NCI-H82 treated with DMSO at 0.1 percent for 48 hours (cell line): Measurements from ENCODE around the gene ALPI.
"Not testable (repeated sequence)": the region's sequence is repeated elsewhere in the genome, so short reads cannot be mapped to it uniquely, and the experiment has no call there.

ENCODE experiments used
- DNase-seq: peaks from one replicate; lab custom pipeline; 2025; ENCODE audit not compliant: unreplicated experiment; lab: John Stamatoyannopoulos, UW

The ALPI gene

DNA sequence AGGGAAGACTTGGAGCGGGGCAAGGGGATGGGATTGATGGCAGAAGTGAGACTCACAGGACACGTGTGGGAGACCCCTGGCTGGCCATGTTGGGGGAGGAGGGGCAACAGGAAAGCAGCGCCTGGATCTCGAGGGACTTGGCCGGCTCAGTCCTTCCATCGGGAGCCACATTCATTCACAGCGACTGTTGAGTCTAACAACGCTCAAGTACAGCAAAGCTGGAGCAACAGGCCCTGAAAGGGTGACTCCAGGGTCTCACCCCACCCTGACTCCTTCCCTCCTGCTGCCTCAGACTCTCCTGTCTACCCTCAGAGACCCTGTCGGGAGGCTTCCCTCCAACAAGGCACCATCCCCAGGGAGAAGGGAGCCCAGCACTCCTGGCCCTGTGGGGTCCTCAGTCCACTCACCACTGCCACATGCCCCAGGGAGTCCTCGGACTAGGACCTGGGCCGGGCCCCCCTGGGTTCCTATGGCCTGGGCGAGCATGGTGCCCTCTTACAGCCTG is 14.8 kb upstream of the ALPI start:
- DNase-seq = no peak

DNA sequence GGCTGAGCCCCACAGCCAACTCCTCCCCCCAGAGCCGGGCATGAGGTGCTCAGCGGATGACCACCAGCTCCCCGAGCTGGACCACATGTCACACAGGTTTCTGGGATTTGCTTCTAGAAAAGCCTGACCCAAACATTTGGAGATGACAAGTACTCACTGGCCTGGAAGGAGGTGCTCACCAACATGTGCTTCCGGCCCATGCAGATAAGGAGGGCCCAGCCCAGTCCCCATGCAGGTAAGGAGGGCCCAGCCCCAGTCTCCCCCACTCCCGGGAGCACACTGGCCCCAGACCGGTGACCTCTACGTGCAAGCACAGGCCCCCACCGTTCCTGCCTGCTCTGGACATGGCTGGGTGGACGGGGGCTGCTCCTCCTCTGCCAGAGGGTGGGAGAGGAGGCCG is 14.0 kb upstream of the ALPI start:
- DNase-seq = not testable (repeated sequence)

DNA sequence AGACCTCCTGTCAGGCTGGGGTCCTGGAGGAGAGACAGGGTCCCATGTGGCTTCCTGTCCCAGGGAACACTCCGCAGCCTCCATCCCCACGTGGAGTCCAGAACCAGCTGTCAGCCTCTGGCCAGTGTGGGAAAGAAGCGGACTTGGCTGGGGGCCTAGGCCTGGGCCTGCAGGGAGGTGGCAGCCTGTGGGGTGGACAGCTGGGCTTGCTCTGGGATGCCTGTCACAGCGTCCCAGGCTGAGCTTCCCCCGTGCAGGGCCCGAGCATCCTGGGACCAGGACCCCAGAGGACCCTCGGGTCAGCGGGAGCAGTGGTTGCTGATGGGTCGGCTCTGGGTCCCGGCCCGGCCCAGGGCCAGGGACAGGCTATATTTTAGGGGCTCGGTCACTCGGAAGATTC is 13.5 kb upstream of the ALPI start:
- not testable (repeated sequence) for DNase-seq

DNA sequence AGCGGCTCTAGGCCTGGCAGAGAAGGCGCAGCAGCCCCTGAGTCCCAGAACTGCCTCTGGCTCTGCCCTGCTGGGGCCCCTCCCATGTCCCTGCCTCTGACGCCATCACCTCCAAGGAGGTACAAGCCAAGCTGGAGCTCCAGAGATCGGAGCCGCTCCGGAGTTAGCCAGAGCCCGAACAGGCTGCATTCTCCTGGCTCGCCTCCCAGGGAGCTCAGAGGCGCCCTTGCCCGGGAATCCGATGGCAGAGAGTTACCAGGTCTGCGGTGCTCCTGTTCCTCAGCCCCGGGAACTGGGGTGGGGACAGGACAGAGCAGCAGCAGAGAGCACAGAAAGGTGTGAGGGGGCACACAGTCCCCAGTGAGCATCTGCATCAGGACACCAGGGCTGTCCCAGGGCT is 12.9 kb upstream of the ALPI start:
- not testable (repeated sequence) for DNase-seq

DNA sequence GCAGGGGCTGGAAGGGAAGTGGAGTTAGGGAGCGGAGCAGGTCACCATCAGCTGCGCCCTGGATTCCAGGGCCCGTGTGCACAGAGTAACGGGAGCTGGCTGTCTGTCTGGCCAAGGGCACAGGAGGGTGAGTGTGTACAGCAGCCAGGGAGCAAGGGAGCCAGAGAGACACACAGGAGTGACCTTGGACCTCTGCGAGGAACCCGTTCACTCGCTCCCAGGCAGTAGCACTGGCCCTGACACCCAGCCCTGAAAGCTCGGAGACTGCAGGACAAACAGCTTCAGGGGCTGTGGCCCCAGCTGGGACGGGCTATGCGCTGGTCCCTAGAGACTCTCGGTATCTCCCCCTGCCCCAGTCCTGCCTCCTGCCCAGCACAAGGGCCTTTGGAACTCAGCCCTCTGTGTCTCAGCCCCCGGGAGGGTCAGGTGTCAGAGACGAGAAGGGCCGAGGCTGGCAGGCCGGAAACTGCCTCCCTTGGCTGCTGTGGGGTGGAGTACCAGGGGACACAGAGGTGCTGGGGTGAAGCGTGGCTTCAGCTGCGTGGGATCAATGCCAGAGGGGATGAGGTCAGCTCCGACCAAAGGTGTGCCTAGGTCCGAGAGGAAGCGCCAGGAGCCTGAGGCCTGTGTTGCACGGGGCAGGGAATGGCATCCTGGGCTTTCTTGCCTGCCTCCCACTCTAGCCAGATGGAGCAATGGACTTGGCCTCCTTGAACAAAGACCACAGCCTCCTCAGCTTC is 12.1 kb upstream of the ALPI start:
- DNase-seq = not testable (repeated sequence)

DNA sequence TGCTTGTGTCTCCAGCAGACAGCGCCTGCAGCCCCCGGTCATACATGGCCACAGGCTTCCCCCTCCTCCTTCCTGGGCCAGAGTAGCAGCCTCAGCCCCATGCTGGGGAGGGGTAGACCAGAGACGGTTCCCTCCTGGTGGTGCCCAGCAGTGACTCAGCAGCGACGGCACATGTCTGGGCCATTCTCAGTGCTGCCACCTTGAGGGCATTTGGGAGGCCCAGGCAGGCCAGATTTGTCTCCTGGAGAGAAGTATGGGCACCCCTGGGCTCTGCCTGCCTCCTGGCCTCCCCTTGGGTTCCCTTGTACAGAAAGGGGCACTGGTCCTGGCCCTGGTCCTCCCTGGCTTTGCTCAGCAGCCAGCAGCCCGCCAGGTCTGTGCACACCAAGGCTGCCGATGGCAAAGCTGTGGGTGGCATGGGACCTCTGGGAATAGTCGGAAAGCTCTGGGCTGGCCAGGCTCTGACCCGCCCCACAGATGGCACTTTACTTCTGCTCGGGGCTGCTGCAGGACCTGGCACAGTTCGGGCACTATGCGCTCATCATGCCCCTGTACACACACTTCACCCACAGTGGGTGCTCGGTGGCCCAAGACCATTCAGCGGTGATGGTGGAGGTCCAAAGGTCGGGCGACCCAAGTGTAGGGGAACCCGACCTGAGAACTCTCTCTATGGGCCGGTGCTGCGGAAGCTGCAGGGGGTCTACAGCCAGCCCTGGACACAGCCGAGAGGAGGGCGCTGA is 11.4 kb upstream of the ALPI start:
- DNase-seq = no peak

DNA sequence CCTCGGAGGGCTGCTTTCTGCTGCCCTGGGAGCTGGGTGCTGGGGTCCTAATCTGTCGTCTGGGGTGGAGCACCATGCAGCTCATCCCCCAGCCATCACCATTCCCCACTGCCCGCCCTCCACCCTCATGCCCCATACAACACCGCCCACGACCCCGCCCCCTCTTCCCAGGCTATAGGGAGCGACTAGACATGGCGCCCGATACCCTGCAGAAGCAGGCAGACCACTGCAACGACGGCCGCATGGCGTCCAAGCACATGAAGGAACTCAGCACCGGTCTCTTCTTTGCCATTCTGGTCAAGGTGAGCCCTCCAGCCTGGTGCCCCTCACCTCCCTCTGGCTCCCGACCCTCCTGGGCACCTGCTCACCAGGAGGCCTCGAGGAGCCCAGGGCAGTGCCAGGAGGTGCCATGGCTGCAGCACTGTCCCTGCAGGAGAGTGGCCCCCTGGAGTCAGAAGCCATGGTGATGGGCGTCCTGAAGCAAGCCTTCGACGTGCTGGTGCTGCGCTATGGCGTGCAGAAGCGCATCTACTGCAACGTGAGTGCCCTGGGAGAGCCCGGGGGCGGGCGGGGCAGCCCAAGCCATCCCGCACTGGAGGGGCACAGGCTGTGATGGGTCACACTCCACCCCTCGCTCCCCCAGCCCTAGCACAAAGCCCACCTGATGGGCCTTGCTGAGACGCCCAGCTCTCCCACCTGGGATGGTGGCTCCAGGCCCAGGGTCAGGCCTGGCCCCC is 10.6 kb upstream of the ALPI start:
- DNase-seq = not testable (repeated sequence)

DNA sequence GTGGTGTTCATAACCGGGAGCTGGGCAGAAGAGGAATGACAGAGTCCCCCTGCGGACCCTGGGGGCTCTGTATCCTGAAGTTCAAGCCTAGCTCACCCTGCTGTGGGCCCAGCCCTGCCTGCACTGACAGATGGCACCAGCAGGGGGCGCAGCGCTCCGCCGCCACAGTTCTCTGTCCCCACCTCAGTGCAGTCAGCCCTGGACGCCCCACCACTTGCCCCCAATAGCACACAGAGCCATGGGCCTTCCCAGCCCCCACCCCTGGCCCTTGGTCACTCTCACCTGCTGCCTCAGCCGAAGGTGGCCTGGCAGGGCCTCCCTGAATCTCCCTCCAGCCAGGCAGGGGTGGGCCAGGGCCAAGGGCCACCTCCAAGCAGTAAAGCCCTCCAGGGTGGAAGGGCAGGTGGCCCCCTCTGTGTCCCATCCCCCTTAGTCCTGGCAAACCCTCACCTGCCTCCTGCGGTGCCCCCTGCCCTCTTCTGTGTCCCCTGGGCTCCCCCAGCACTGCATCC is 9.6 kb upstream of the ALPI start:
- DNase-seq = not testable (repeated sequence)

DNA sequence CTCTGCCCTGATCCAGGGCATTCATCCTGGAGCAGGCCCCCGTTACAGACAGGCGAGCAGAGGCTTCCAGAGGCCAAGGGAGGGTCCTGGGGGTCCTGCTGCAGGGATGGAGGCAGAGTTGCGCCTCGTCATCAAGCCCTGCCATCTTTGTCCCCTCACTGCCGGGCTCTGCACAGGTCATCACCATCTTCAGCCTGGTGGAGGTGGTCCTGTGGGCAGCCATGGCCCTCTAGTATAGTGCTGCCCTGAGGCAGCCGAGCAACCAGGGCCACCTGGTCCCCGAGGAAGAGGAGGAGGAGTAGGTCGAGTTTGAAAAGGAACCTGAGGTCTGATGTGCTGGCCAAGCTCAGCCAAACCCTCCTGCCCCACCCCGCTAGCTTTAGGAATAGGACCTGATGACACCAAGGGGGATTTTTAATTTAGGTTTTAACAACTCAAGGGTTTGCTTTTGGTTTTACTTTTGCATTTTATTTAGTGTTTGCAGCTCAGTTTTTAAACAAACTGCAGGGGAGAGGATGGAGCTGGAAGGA is 8.8 kb upstream of the ALPI start:
- no peak for DNase-seq

DNA sequence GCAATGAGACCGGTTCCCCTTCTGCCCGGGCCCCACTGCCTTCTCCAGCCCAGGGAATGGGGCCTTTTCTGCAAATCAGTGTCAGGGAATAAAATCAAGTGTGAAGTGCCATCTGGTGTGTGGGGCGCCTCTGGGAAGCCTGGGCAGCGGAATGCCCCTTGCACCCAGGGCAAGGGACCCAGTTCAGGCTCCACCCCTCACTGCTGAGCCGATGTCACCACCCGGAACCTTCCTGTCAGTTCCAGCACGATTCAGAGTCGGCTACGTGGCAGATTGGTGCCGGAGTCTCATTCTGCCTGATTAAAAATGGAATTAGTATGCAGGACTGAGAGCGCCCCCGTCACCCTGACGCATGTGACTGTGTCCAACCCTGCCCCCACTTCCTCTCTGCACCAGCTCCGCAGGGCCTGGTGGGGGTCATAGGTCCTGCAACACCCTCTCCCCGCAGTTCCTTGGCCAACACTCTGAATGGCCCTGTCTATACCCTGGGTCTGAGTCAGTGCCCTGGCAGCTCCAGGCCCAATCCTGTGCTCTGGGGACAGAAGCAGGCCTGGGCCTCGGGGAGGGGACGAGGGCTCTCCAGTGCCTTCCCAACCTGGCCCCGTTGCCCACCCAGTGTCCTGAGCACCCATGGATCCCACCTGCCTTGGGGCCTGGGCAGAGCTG is 8.2 kb upstream of the ALPI start:
- no peak for DNase-seq

DNA sequence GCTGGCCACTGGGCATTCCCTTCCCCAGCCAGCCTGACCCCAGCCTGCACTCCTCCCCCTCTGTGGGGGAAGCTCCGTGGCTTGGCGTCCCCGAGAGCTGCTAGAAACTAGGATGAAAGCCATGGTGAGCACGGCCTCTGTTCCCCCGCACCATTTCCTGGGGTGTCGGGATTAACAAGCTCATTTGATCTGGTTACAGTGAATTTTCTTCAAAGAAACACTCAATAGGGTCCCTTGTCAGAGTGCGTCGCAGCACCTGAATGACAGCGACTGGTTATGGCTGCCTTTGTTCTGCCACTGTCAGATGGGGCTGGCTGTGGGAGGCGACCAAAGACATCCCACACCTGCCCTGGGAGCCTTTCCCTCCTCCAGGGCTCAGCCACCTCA is 7.7 kb upstream of the ALPI start:
- DNase-seq = no peak

DNA sequence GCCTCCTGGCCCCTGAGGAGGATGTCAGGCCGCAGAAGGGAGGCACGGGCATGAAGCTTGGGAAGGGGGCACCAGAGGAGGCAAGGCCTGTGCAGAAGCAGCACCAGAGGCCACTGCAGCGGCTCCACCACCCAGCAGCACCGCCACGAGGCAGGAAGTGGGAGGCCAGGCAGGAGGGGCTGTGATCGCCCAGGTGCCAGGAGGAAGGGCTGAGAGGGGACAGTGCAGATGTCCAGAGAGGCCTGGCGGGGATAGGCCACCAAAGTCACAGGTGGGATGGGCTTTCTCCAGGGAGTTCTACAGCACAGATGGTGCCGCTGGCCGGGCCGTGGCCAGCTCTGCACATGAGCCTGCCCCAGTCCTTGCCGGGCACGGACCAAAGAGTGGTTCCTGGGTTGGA is 6.0 kb upstream of the ALPI start:
- no peak for DNase-seq

DNA sequence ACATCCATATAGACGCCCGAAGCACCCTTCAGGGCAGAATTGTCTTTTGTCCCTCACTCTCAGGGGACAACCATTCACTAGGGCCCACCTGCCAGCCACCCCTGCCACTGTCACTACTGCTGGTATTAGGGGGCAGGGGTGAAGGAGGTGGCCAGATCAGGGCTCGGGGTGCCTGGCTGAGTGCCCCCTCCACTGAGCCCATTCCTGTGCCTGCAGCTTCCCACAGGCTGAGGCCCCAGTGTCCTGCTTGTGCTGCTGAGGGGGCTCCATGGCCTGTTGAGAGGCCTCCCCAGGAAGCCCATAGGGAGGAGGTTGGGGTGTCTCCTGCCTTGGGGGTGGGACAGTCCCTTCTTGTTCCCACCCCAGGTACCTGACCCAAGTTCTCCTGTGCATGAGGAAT is 4.3 kb upstream of the ALPI start:
- not testable (repeated sequence) for DNase-seq

DNA sequence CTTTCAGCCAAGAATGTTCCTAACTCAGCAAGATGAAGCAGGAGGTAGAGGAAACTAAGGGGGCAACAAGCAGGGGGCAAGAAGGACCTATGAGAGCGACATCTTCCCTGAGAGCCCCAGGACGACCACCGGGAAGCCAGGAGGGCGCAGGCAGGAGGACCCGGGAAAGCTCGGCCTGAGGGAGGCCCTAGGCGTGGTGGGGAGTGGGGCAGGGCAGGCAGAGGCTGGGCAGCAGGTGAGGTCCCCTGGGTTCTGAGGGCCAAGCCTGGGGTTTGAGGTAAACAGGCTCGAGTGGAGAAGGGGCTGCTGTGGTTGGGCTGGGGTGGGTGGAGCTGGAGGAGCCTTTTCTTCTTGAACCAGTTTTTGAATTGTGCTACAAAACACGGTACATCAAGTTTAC is 1.3 kb upstream of the ALPI start:
- DNase-seq = no peak

DNA sequence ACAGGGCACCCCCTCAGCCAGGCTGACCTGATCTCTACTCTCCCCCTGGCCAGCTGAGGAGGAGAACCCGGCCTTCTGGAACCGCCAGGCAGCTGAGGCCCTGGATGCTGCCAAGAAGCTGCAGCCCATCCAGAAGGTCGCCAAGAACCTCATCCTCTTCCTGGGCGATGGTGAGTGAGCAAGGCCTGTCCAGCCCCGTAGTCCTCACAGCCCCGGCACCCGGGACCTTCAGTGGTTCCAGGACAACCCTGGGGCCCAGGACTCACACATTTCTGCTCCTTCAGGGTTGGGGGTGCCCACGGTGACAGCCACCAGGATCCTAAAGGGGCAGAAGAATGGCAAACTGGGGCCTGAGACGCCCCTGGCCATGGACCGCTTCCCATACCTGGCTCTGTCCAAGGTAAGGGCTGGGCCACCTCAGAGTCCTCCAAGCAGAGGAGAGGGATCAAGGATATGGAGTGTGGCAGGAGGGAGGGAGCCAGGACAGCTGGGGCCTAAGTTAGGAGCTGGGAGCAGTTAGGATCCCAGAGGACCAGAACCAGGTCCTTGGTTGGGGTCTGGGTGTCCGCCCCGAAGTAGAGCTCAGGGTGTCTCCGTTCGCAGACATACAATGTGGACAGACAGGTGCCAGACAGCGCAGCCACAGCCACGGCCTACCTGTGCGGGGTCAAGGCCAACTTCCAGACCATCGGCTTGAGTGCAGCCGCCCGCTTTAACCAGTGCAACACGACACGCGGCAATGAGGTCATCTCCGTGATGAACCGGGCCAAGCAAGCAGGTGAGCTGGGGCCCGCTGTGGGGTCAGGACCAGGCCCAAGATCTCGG is 555 bp downstream of the ALPI start:
- DNase-seq = no peak

DNA sequence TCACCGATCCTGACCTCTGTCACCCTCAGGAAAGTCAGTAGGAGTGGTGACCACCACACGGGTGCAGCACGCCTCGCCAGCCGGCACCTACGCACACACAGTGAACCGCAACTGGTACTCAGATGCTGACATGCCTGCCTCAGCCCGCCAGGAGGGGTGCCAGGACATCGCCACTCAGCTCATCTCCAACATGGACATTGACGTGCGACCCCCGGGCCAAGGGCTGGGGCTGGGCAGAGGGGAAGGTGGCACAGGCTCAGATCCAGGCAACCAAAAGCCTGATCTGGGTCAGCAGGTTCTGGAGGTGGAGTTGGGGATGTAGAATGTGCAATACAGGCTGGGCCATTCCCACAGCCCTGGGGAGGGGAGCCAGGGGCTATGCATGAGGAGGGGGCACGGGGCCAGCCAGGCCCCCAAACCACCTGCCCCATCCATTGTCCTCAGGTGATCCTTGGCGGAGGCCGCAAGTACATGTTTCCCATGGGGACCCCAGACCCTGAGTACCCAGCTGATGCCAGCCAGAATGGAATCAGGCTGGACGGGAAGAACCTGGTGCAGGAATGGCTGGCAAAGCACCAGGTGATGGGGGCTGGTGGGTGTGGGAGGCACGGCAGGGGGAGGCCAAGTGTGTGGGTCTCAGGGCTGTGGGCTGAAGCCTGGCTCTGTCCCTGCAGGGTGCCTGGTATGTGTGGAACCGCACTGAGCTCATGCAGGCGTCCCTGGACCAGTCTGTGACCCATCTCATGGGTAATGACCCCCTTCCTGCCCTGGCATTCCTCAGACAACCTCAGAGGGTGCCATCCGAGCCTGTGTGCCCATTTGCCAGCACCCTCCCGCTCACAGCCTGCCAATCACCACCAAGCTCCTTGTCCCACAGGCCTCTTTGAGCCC is 1.4 kb downstream of the ALPI start:
- DNase-seq = no peak

DNA sequence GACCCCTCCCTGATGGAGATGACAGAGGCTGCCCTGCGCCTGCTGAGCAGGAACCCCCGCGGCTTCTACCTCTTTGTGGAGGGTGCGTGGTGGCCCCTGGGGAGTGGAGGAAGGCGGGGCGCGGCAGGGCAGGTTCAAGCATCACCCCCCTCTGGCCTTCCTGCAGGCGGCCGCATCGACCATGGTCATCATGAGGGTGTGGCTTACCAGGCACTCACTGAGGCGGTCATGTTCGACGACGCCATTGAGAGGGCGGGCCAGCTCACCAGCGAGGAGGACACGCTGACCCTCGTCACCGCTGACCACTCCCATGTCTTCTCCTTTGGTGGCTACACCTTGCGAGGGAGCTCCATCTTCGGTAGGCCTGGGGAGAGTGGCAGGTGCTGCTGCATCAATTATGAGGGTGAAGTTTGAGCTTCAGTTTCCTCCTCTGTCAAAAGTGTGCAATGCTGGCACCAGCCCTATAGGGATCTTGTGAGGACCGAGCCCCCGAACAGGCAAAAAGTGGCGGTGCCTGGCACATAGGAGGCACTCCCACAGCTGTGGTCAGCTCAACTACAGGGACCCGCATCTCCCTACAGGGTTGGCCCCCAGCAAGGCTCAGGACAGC is 2.2 kb downstream of the ALPI start:
- DNase-seq = no peak

DNA sequence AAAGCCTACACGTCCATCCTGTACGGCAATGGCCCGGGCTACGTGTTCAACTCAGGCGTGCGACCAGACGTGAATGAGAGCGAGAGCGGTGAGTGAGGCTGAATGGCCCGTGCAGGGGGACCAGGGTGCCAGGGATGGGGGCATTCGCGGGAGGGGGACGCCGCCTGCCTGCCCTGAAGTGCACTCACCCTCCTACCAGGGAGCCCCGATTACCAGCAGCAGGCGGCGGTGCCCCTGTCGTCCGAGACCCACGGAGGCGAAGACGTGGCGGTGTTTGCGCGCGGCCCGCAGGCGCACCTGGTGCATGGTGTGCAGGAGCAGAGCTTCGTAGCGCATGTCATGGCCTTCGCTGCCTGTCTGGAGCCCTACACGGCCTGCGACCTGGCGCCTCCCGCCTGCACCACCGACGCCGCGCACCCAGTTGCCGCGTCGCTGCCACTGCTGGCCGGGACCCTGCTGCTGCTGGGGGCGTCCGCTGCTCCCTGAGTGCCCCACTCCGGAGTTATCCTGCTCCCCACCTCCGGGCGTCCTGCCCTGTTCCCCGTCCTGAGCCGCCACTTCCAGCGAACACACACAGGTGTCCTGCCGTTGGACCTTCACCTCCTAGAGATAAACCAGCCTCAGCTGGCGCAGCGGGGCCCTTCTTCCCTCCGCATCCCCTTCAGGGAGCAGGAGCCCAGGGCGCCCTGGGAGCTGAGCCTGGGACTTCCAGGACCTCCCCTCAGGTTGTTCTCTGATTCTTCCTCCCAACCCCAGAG is 2.9 kb downstream of the ALPI start:
- DNase-seq = no peak
